ENCODE data around the gene ZNF195. TPM values are rescaled to one million over a fixed set of nuclear protein-coding genes. Genes with fewer than 3 reads are reported as not detected.

The ZNF195 gene
- total and polyA plus RNA-seq, 10 of the 15 experiments (the other 5 are each of a cell fraction or from before 2014, with no cell fraction given): 30.4 to 51.8 (median 37.8) TPM

DNA sequence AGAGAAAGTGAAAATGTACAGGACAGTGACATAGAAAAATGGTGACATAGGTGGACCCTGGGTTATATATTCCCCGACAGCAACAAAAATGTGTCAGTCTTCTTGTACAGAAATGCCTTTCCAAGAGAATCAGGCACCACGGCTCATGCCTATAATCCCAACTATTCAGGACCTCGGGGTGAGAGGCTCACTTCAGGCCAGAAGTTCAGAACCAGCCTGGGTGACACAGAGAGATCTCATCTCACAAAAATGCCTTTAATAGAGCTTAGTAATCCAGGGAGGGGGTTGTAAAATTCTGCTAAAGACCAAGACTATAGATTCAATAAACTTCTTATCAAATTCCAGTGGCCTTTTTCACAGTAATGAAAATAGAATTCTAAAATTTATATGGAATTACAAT is 10.7 kb downstream of the ZNF195 start:
- ATAC-seq (no peak), DNase-seq (ENCODE audit: low read depth, low spot score) (no peak), FAIRE-seq (no peak)
- RAD21 ChIA-PET (ENCODE audit: unreplicated experiment): no interaction called here
- WGBS (ENCODE audit: insufficient coverage, insufficient replicate concordance, low lambda C conversion rate, missing lambda C conversion rate): 98% methylated on average over 3 of the region's 3 CpGs
- H4K20me1 ChIP-seq (ENCODE audit: control insufficient read depth, insufficient read depth): no peaks in the 10 kb centered on the region
- no peaks in the 10 kb centered on the region for H3K4me1 ChIP-seq (ENCODE audit: control insufficient read depth, insufficient read depth, low read length)
- no peak overlapping the region for H3K4me2 ChIP-seq (ENCODE audit: control insufficient read depth, insufficient read depth)
- in situ Hi-C loops (cut with MboI): no loop called here
- no peak overlapping the region for H3K9ac ChIP-seq (ENCODE audit: control insufficient read depth, insufficient read depth, low read length)
- intact Hi-C loops (cut with micrococcal nuclease; ENCODE audit: unreplicated experiment): no loop called here
- CTCF ChIA-PET: interaction anchor here (1.7 kb wide), 1 partner anchor 41 kb away, joined by 6 read pairs; no protein-coding TSS in a partner anchor
- H2AFZ ChIP-seq (ENCODE audit: control insufficient read depth, low read depth, low read length): no peak overlapping the region
- H3K27ac ChIP-seq (ENCODE audit: control insufficient read depth, insufficient read depth): no peak overlapping the region
- H3K4me3 ChIP-seq: no peak overlapping the region
- SMC1A ChIA-PET (ENCODE audit: uncharacterized antibody, unreplicated experiment): no interaction called here
- peaks cover 41% of the 10 kb centered on the region for H3K9me3 ChIP-seq (replicated peaks; ENCODE audit: control insufficient read depth, insufficient read depth, low read length)
- no peaks in the 10 kb centered on the region for H3K27me3 ChIP-seq (replicated peaks in 1 of 2; ENCODE audit: control insufficient read depth in 2 of 2, insufficient read depth in 2 of 2, low read length in 1 of 2)
- H3K36me3 ChIP-seq (ENCODE audit: control insufficient read depth in 2 of 2, insufficient read depth in 2 of 2, low read length in 1 of 2): peaks cover 14 to 64% of the 10 kb centered on the region in 2 experiments
- POLR2A ChIA-PET: no interaction called here
- BruUV-seq (replicated peaks): TSS peak; percentile 4
- H3K79me2 ChIP-seq (ENCODE audit: control insufficient read depth, insufficient read depth, low read length): no peaks in the 10 kb centered on the region
- TF ChIP-seq, protein P1, sequence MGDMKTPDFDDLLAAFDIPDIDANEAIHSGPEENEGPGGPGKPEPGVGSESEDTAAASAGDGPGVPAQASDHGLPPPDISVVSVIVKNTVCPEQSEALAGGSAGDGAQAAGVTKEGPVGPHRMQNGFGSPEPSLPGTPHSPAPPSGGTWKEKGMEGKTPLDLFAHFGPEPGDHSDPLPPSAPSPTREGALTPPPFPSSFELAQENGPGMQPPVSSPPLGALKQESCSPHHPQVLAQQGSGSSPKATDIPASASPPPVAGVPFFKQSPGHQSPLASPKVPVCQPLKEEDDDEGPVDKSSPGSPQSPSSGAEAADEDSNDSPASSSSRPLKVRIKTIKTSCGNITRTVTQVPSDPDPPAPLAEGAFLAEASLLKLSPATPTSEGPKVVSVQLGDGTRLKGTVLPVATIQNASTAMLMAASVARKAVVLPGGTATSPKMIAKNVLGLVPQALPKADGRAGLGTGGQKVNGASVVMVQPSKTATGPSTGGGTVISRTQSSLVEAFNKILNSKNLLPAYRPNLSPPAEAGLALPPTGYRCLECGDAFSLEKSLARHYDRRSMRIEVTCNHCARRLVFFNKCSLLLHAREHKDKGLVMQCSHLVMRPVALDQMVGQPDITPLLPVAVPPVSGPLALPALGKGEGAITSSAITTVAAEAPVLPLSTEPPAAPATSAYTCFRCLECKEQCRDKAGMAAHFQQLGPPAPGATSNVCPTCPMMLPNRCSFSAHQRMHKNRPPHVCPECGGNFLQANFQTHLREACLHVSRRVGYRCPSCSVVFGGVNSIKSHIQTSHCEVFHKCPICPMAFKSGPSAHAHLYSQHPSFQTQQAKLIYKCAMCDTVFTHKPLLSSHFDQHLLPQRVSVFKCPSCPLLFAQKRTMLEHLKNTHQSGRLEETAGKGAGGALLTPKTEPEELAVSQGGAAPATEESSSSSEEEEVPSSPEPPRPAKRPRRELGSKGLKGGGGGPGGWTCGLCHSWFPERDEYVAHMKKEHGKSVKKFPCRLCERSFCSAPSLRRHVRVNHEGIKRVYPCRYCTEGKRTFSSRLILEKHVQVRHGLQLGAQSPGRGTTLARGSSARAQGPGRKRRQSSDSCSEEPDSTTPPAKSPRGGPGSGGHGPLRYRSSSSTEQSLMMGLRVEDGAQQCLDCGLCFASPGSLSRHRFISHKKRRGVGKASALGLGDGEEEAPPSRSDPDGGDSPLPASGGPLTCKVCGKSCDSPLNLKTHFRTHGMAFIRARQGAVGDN (IDR thresholded peaks at IDR 0.05): no peak
- no peak for TF ChIP-seq MTA2 (IDR thresholded peaks at IDR 0.05; ENCODE audit: low read depth)
- no peak for TF ChIP-seq ZZZ3 (IDR thresholded peaks at IDR 0.05; ENCODE audit: control insufficient read depth, insufficient read length, low read depth)
- TF ChIP-seq ZNF24 (IDR thresholded peaks at IDR 0.05): no peak
- no peak for TF ChIP-seq KDM1A (IDR thresholded peaks at IDR 0.05; ENCODE audit: borderline replicate concordance)
- TF ChIP-seq, protein P2, sequence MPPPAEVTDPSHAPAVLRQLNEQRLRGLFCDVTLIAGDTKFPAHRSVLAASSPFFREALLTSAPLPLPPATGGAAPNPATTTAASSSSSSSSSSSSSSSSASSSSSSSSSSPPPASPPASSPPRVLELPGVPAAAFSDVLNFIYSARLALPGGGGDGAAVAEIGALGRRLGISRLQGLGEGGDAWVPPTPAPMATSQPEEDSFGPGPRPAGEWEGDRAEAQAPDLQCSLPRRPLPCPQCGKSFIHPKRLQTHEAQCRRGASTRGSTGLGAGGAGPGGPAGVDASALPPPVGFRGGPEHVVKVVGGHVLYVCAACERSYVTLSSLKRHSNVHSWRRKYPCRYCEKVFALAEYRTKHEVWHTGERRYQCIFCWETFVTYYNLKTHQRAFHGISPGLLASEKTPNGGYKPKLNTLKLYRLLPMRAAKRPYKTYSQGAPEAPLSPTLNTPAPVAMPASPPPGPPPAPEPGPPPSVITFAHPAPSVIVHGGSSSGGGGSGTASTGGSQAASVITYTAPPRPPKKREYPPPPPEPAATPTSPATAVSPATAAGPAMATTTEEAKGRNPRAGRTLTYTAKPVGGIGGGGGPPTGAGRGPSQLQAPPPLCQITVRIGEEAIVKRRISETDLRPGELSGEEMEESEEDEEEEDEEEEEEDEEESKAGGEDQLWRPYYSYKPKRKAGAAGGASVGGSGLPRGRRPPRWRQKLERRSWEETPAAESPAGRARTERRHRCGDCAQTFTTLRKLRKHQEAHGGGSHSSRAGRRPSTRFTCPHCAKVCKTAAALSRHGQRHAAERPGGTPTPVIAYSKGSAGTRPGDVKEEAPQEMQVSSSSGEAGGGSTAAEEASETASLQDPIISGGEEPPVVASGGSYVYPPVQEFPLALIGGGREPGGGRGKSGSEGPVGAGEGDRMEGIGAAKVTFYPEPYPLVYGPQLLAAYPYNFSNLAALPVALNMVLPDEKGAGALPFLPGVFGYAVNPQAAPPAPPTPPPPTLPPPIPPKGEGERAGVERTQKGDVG (CRISPR knock-in tag; IDR thresholded peaks at IDR 0.05): no peak
- no peak for TF ChIP-seq MEF2B (IDR thresholded peaks at IDR 0.05; ENCODE audit: partially characterized antibody, poor library complexity, severe bottlenecking)
- no peak for TF ChIP-seq POLR2AphosphoS2 (IDR thresholded peaks at IDR 0.05; ENCODE audit: low read depth, low read length)
- no peak for TF ChIP-seq EGR1 (IDR thresholded peaks at IDR 0.05; ENCODE audit: borderline replicate concordance in 1 of 2, low read depth in 2 of 2, low read length in 2 of 2)
- no peak for TF ChIP-seq ATF7 (IDR thresholded peaks at IDR 0.05; ENCODE audit: low read depth)
- TF ChIP-seq SPI1 (IDR thresholded peaks at IDR 0.05; ENCODE audit: borderline replicate concordance, insufficient read depth, low read depth, low read length): no peak
- TF ChIP-seq, protein P3, sequence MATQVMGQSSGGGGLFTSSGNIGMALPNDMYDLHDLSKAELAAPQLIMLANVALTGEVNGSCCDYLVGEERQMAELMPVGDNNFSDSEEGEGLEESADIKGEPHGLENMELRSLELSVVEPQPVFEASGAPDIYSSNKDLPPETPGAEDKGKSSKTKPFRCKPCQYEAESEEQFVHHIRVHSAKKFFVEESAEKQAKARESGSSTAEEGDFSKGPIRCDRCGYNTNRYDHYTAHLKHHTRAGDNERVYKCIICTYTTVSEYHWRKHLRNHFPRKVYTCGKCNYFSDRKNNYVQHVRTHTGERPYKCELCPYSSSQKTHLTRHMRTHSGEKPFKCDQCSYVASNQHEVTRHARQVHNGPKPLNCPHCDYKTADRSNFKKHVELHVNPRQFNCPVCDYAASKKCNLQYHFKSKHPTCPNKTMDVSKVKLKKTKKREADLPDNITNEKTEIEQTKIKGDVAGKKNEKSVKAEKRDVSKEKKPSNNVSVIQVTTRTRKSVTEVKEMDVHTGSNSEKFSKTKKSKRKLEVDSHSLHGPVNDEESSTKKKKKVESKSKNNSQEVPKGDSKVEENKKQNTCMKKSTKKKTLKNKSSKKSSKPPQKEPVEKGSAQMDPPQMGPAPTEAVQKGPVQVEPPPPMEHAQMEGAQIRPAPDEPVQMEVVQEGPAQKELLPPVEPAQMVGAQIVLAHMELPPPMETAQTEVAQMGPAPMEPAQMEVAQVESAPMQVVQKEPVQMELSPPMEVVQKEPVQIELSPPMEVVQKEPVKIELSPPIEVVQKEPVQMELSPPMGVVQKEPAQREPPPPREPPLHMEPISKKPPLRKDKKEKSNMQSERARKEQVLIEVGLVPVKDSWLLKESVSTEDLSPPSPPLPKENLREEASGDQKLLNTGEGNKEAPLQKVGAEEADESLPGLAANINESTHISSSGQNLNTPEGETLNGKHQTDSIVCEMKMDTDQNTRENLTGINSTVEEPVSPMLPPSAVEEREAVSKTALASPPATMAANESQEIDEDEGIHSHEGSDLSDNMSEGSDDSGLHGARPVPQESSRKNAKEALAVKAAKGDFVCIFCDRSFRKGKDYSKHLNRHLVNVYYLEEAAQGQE (IDR thresholded peaks at IDR 0.05; ENCODE audit: low read depth, low read length): no peak
- TF ChIP-seq HDGF (IDR thresholded peaks at IDR 0.05): no peak
- TF ChIP-seq BCL11A (IDR thresholded peaks at IDR 0.05; ENCODE audit: low read depth, low read length): no peak
- no peak for TF ChIP-seq CHD4 (IDR thresholded peaks at IDR 0.05)
